ENCODE measurements around the gene KCNK4. TPM values are rescaled to one million over a fixed set of nuclear protein-coding genes. Genes with fewer than 3 reads are reported as not detected.
"Not testable (repeated sequence)": the region's sequence is repeated elsewhere in the genome, so short reads cannot be mapped to it uniquely, and the experiment has no call there.

Gene KCNK4
- total and polyA plus RNA-seq, 4 donors = 0.09 TPM; not detected in 3

DNA sequence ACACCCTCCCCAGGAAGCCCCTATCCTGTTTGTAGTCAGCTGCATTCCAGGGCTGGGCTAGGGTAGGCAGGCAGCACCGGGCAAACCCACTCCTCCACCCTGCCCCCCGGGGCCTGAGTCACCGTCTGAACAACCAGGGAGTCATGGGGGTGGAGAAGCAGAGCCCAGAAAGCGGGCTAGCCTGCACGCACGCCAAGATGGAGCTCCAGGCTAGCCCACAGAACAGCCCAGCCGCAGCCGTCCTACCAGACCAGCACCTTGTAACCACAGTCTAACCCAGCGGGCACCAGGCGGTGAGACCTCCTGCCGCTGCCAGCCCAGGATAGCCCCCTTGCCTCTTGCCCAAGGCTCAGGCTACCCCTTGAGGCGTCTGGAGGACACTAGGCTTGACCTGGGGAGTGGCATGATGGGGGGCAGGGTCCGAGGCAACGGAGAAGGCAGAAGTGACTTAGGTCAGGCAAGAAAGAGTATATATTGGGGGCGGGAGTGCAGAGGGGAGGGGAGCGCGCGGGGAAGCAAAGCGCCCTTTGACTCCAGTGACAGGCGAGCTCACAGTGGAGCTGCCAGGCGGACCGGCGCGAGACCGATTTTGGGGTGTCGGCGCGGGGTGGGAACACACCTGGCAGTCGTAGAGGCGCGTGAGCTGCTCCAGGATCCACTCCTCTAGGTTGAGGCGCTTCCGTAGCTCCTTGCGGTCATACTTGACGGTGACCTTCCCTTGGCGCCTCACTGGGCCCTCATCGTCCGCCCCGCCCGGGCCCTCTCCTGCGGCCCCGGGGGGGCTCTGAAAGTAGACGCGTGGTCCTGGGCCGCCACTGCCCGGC lies 45.1 kb upstream of the KCNK4 start:
- Histone ChIP-seq H3K9me3 (ENCODE audit: control insufficient read depth in 4 of 4, insufficient read depth in 3 of 4, low read length in 3 of 4) (no peaks in the 10 kb centered on the region), H3K4me3 (peak overlapping the region; percentile 61), H3K27me3 (ENCODE audit: control insufficient read depth in 3 of 3, insufficient read depth in 3 of 3, low read length in 2 of 3) (no peaks in the 10 kb centered on the region), H3K27ac (ENCODE audit: low read depth in 1 of 2, low read length in 1 of 2) (peak overlapping the region; percentile 84 to 88), H3K4me1 (ENCODE audit: control insufficient read depth in 5 of 5, insufficient read depth in 5 of 5, low read length in 5 of 5) (peaks cover 0 to 31% (median 5%) of the 10 kb centered on the region in 5 donors), H3K9ac (ENCODE audit: insufficient read depth in 1 of 2, low read length in 2 of 2) (peak overlapping the region in 1 of 2 donors; percentile 11), H3K36me3 (ENCODE audit: control insufficient read depth in 4 of 4, insufficient read depth in 4 of 4, low read length in 4 of 4) (peaks cover 0 to 10% (median 1%) of the 10 kb centered on the region in 4 donors)
- DNase-seq (peak; percentile 47 to 66 (median 66)), ATAC-seq (ENCODE audit: insufficient read depth, low FRiP score) (no peak)
- TF ChIP-seq, protein P1, sequence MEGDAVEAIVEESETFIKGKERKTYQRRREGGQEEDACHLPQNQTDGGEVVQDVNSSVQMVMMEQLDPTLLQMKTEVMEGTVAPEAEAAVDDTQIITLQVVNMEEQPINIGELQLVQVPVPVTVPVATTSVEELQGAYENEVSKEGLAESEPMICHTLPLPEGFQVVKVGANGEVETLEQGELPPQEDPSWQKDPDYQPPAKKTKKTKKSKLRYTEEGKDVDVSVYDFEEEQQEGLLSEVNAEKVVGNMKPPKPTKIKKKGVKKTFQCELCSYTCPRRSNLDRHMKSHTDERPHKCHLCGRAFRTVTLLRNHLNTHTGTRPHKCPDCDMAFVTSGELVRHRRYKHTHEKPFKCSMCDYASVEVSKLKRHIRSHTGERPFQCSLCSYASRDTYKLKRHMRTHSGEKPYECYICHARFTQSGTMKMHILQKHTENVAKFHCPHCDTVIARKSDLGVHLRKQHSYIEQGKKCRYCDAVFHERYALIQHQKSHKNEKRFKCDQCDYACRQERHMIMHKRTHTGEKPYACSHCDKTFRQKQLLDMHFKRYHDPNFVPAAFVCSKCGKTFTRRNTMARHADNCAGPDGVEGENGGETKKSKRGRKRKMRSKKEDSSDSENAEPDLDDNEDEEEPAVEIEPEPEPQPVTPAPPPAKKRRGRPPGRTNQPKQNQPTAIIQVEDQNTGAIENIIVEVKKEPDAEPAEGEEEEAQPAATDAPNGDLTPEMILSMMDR (IDR thresholded peaks at IDR 0.05; ENCODE audit: control extremely low read depth, extremely low read depth) = no peak
- 0 to 1% methylated on average over 44 to 46 of the region's 46 CpGs for WGBS, 2 donors

DNA sequence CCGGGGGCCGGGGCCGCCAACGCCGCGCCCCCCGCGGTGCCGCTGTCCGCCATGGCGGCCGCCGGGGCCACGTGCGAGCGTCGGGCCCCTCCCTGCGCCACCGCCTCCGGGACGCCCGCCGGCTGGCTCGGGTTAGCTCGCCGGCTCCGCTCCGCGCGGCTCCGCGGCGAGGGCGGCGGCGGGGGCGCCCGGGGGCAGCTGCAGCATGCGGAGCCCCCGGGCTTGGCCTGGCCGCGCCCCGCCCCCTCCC lies 44.6 kb upstream of the KCNK4 start:
- H3K27ac ChIP-seq (ENCODE audit: low read depth in 1 of 2, low read length in 1 of 2) = peak overlapping the region in 1 of 2 donors; percentile 88
- H3K36me3 ChIP-seq (ENCODE audit: control insufficient read depth in 4 of 4, insufficient read depth in 4 of 4, low read length in 4 of 4) = peaks cover 0 to 10% (median 1%) of the 10 kb centered on the region in 4 donors
- H3K9ac ChIP-seq (ENCODE audit: insufficient read depth in 1 of 2, low read length in 2 of 2); H3K9me3 ChIP-seq (ENCODE audit: control insufficient read depth in 4 of 4, insufficient read depth in 3 of 4, low read length in 3 of 4); H3K27me3 ChIP-seq (ENCODE audit: control insufficient read depth in 3 of 3, insufficient read depth in 3 of 3, low read length in 2 of 3); ATAC-seq (ENCODE audit: insufficient read depth, low FRiP score); DNase-seq: not testable (repeated sequence)
- peaks cover 0 to 32% (median 5%) of the 10 kb centered on the region in 5 donors for H3K4me1 ChIP-seq (ENCODE audit: control insufficient read depth in 5 of 5, insufficient read depth in 5 of 5, low read length in 5 of 5)
- H3K4me3 ChIP-seq = peak overlapping the region; percentile 61
- 0 to 1% methylated on average over 2 to 42 of the region's 43 CpGs for WGBS, 2 donors

DNA sequence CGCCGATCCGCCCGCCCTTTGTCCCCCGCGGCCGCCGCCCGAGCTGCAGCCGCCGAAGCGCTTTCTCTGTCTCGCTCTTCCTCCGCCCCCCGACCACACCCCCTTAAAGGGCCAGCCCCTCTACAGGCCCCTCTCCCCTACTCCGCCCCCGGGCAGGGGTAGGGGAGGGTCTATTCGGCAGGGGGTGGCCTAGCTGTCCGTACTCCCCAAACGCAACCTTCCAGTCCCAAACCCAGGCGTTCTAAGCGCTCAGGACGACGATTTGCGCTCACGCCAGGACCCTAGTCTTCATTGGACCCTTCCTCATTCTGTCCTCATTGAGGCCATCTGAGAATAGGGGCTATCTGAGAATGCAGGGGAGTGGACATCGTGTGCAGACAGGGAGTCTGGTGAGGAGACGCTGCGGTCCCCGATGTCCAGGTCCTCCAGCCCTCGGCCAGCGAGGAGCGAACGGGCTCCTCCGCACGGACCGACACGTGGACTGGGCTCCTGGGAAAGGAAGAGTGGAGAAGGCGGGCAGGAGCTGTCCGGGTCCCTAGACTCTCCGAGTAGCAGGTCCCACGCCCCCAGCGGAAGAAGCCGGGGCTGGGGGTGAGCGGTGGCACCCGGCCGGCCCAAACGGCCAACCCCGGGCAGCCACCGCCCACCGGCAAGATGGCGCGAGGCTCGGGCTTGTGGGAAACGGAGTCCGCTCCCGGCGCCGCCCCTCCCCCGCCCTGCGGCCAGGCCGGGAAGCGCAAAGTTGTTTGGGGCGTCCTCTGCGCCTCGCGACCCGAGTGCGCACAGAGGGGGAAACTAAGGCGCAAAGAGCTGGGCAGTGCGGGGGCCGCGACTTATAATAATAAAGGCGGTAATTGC lies 44.0 kb upstream of the KCNK4 start, which contains the start of gene PPP1R14B:
Gene PPP1R14B (minus strand): TSS at position 73 of the 858 bp plus-strand sequence. CDS start 270 bp downstream, outside the sequence.
- ATAC-seq (ENCODE audit: insufficient read depth, low FRiP score) = peak; percentile 82
- Histone ChIP-seq H3K36me3 (ENCODE audit: control insufficient read depth in 4 of 4, insufficient read depth in 4 of 4, low read length in 4 of 4) (peaks cover 0 to 10% (median 1%) of the 10 kb centered on the region in 4 donors), H3K27ac (ENCODE audit: low read depth in 1 of 2, low read length in 1 of 2) (peak within 1 kb of the TSS; percentile 84 to 88), H3K4me1 (ENCODE audit: control insufficient read depth in 5 of 5, insufficient read depth in 5 of 5, low read length in 5 of 5) (peaks cover 0 to 37% (median 5%) of the 10 kb centered on the region in 5 donors), H3K4me3 (peak within 1 kb of the TSS; percentile 61), H3K9ac (ENCODE audit: insufficient read depth in 1 of 2, low read length in 2 of 2) (peak within 1 kb of the TSS in 1 of 2 donors; percentile 11), H3K27me3 (ENCODE audit: control insufficient read depth in 3 of 3, insufficient read depth in 3 of 3, low read length in 2 of 3) (no peaks in the 10 kb centered on the region), H3K9me3 (ENCODE audit: control insufficient read depth in 4 of 4, insufficient read depth in 3 of 4, low read length in 3 of 4) (no peaks in the 10 kb centered on the region)
- TF ChIP-seq, protein P1 (IDR thresholded peaks at IDR 0.05; ENCODE audit: control extremely low read depth, extremely low read depth) = no peak
- 1% methylated on average over 58 to 74 of the region's 74 CpGs for WGBS, 2 donors
- DNase-seq = peak; percentile 89 to 91 (median 91)

All from lung (tissue), 12 donors.